ENCODE results near the gene TBC1D14. TPM values are rescaled to one million over a fixed set of nuclear protein-coding genes. Genes with fewer than 3 reads are reported as not detected.

TBC1D14 gene
- total and polyA plus RNA-seq, 9 of the 15 experiments (the other 6 are each of a cell fraction or from before 2014, with no cell fraction given): 2.1 to 59.6 (median 44.8) TPM

DNA sequence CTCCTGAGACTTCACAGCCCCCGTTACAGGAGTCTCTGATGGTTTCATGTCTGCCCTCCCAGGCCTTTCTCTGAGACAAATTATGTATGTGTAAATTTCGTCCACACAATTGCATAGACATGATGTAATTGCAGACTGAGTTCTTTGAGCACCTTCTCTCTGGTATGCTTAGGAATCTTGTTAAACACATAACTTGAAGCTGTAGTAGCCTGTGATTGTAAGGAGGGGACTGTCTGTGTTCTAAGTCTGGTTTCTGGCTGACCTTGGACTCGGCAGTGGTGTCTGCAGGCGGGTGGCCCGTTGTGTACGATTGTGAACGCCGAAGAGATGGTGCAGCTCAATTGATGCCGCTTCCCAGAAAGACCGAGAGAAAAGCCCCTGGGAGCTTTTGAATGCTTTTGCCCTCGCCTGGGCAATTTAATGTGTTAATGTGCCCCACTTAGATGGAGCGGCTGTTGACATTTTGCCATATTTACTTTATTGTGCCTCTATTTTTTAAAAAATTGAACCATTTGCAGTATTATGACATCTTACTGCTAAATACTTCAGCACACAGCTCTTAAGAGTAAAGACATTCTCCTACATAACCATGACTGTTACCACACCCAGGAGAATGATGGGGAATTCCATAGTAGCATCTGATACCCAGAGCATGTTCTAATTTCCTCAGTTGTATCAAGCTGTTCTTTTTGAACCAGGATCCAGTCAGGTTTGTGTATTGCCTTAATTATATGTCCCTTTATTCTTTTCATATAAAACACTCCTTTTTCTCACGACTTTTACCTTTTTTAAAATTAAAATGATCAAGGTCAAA lies 75.2 kb downstream of the TBC1D14 start:
- Histone ChIP-seq H3K4me3 (no peak overlapping the region), H2AFZ (ENCODE audit: low read depth, low read length) (no peak overlapping the region), H3K27me3 (ENCODE audit: control insufficient read depth in 2 of 2, insufficient read depth in 2 of 2, low read length in 2 of 2) (no peaks in the 10 kb centered on the region), H3K27ac (ENCODE audit: extremely low read depth, low read depth, low read length) (peak overlapping the region; percentile 3; the same call in 1 of the 3 replicates), H3K9me1 (ENCODE audit: control insufficient read depth, insufficient read depth, low read length) (no peaks in the 10 kb centered on the region), H3K4me2 (ENCODE audit: insufficient read depth, low read length) (no peak overlapping the region), H3K4me1 (replicated peaks in 1 of 2; ENCODE audit: control insufficient read depth in 2 of 2, insufficient read depth in 2 of 2, low read length in 2 of 2) (peaks cover 22 to 40% of the 10 kb centered on the region in 2 experiments; a peak in 4 of 5 replicates), H4K20me1 (replicated peaks; ENCODE audit: control insufficient read depth, insufficient read depth, low read length) (peaks cover 16% of the 10 kb centered on the region), H3K79me2 (ENCODE audit: control insufficient read depth, insufficient read depth, low read length) (peaks cover 79% of the 10 kb centered on the region), H3K9ac (ENCODE audit: insufficient read depth in 1 of 2, low read depth in 2 of 2, low read length in 2 of 2) (0 out of 4 replicates have a peak overlapping the region, but pooled peaks of 1 of the 2 experiments have one; percentile 84), H3K9me3 (replicated peaks; ENCODE audit: control insufficient read depth, insufficient read depth, low read depth, low read length) (no peaks in the 10 kb centered on the region), H3K36me3 (ENCODE audit: control insufficient read depth, insufficient read depth, low read length) (peaks cover 24% of the 10 kb centered on the region; the same call in 2 of the 3 replicates)
- DNase-seq (ENCODE audit: extremely low read depth in 1 of 4, low spot score in 3 of 4): no peak
- TF ChIP-seq, protein P1, sequence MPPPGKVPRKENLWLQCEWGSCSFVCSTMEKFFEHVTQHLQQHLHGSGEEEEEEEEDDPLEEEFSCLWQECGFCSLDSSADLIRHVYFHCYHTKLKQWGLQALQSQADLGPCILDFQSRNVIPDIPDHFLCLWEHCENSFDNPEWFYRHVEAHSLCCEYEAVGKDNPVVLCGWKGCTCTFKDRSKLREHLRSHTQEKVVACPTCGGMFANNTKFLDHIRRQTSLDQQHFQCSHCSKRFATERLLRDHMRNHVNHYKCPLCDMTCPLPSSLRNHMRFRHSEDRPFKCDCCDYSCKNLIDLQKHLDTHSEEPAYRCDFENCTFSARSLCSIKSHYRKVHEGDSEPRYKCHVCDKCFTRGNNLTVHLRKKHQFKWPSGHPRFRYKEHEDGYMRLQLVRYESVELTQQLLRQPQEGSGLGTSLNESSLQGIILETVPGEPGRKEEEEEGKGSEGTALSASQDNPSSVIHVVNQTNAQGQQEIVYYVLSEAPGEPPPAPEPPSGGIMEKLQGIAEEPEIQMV (tag; conservative IDR thresholded peaks at IDR 0.05; ENCODE audit: low read depth): no peak
- TF ChIP-seq HDGF (IDR thresholded peaks at IDR 0.05): no peak
- TF ChIP-seq ETV1 (tag; conservative IDR thresholded peaks at IDR 0.05; ENCODE audit: low read depth): no peak
- no peak for TF ChIP-seq BRD4 (IDR thresholded peaks at IDR 0.05)
- TF ChIP-seq, protein P2, sequence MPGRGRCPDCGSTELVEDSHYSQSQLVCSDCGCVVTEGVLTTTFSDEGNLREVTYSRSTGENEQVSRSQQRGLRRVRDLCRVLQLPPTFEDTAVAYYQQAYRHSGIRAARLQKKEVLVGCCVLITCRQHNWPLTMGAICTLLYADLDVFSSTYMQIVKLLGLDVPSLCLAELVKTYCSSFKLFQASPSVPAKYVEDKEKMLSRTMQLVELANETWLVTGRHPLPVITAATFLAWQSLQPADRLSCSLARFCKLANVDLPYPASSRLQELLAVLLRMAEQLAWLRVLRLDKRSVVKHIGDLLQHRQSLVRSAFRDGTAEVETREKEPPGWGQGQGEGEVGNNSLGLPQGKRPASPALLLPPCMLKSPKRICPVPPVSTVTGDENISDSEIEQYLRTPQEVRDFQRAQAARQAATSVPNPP (IDR thresholded peaks at IDR 0.05; ENCODE audit: borderline replicate concordance, insufficient read depth, insufficient read length): no peak
- TF ChIP-seq, protein P3, sequence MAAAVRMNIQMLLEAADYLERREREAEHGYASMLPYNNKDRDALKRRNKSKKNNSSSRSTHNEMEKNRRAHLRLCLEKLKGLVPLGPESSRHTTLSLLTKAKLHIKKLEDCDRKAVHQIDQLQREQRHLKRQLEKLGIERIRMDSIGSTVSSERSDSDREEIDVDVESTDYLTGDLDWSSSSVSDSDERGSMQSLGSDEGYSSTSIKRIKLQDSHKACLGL (CRISPR knock-in tag; IDR thresholded peaks at IDR 0.05; ENCODE audit: borderline replicate concordance, poor library complexity, severe bottlenecking): no peak
- no peak for TF ChIP-seq ZNF384 (IDR thresholded peaks at IDR 0.05; ENCODE audit: low read depth, low read length)
- TF ChIP-seq ZNF24 (IDR thresholded peaks at IDR 0.05): no peak
- TF ChIP-seq XRCC4 (IDR thresholded peaks at IDR 0.05; ENCODE audit: extremely low read depth, insufficient read depth, insufficient read length): no peak
- no peak for TF ChIP-seq GABPB1 (CRISPR knock-in tag; IDR thresholded peaks at IDR 0.05)
- TF ChIP-seq MCM3 (IDR thresholded peaks at IDR 0.05): no peak
- no peak for TF ChIP-seq KDM4B (IDR thresholded peaks at IDR 0.05; ENCODE audit: borderline replicate concordance in 2 of 2, low read depth in 1 of 2)
- no peak for TF ChIP-seq ZNF785 (CRISPR knock-in tag; IDR thresholded peaks at IDR 0.05)
- BruUV-seq (replicated peaks): no TSS peak
- no peak for ATAC-seq
- WGBS (ENCODE audit: insufficient coverage, low coverage, missing lambda C conversion rate): 59% methylated on average over 13 of the region's 13 CpGs
- CTCF ChIA-PET (ENCODE audit: low intra/inter-chr PET ratio): interaction anchor here (0.5 kb wide), 1 partner anchor 11 kb away, joined by 3 read pairs; no protein-coding TSS in a partner anchor
- no peak for FAIRE-seq
- intact Hi-C loops (cut with micrococcal nuclease) (loop anchor here (5.0 kb wide), 2 partner anchors 97 to 253 kb away; no protein-coding TSS in a partner anchor), in situ Hi-C loops (cut with MboI) (no loop called here)
- POLR2A ChIA-PET: interaction anchor here (0.6 to 1.2 kb wide), 5 partner anchors 10 to 251 kb away, joined by 3 to 4 read pairs (median 4); no protein-coding TSS in a partner anchor

Data from K562 (cell line).